GM12878 (cell line): ENCODE results near the gene ADGRV1. TPM values are rescaled to one million over a fixed set of nuclear protein-coding genes. Genes with fewer than 3 reads are reported as not detected.
"Not testable (repeated sequence)": the region's sequence is repeated elsewhere in the genome, so short reads cannot be mapped to it uniquely, and the experiment has no call there.

Experiments used
- ATAC-seq: fragments of 200-7000 bp; cut with Tn5 transposase; 3 replicates; pipeline ENCODE4 v1.9.1; 2020; ENCODE audit warnings: mild to moderate bottlenecking, moderate library complexity
- BruUV-seq: library from RNA; stranded (reverse); fragments of 400-500 nt; replicated peaks from 2 replicates; lab custom pipeline; 2021; lab: Mats Ljungman, UMichigan
- CTCF ChIA-PET: fragments of 300-600 bp; sonication (Branson Sonifier 250); formaldehyde crosslinking; extraction: SDS; loops from one replicate; lab custom pipeline; 2021; ENCODE audit warnings: inconsistent platforms; lab: Yijun Ruan, JAX
- POLR2A ChIA-PET: fragments of 350-600 bp; formaldehyde crosslinking; extraction: SDS; loops from one replicate; lab custom pipeline; 2021; ENCODE audit warnings: inconsistent platforms; lab: Charles Lee
- RAD21 ChIA-PET: fragments of 300-600 bp; sonication (Branson Sonifier 250); formaldehyde crosslinking; loops from one replicate; lab custom pipeline; 2023; ENCODE audit warnings: antibody characterized with exemption; ENCODE audit not compliant: unreplicated experiment; lab: Charles Lee
- SMC1A ChIA-PET: fragments of 300-600 bp; sonication (Branson Sonifier 250); formaldehyde crosslinking; loops from one replicate; lab custom pipeline; 2023; ENCODE audit not compliant: unreplicated experiment, uncharacterized antibody; lab: Charles Lee
- DNase-seq: peaks from one replicate; pipeline ENCODE4 v3.0.0-alpha.2; 2011; ENCODE audit warnings: low read depth, low spot score
- FAIRE-seq: peaks from 3 replicates; lab custom pipeline; 2011; peaks lifted over from hg19 to GRCh38; lab: Jason Lieb, UNC
- H2AFZ ChIP-seq: 2 replicates; pipeline ENCODE4 v1.6.0; 2011; ENCODE audit warnings: low read depth, low read length, control low read depth; ENCODE audit not compliant: control insufficient read depth
- H3K27ac ChIP-seq: 2 replicates; pipeline ENCODE4 v1.5.1; 2011; ENCODE audit warnings: control low read depth; ENCODE audit not compliant: control insufficient read depth, insufficient read depth
- H3K27me3 ChIP-seq, 2 experiments: replicated peaks in 1 of 2; 2 replicates each; pipeline versions ENCODE4 v1.6.0 to v1.6.1; 2011; ENCODE audit warnings: low read length in 1 of 2; ENCODE audit not compliant: control insufficient read depth in 2 of 2, insufficient read depth in 2 of 2
- H3K36me3 ChIP-seq, 2 experiments: 2 replicates each; pipeline ENCODE4 v1.5.1; 2011; ENCODE audit warnings: low read length in 1 of 2; ENCODE audit not compliant: control insufficient read depth in 2 of 2, insufficient read depth in 2 of 2
- H3K4me1 ChIP-seq: 2 replicates; pipeline ENCODE4 v1.6.1; 2011; ENCODE audit warnings: mild to moderate bottlenecking, low read length, moderate library complexity, mixed read lengths; ENCODE audit not compliant: control insufficient read depth, insufficient read depth
- H3K4me2 ChIP-seq: 2 replicates; pipeline ENCODE4 v1.6.0; 2011; ENCODE audit warnings: control low read depth; ENCODE audit not compliant: control insufficient read depth, insufficient read depth
- H3K4me3 ChIP-seq: fragments of 200-600 bp; sonication (generic); 2 replicates; pipeline ENCODE4 v1.5.1; 2016
- H3K79me2 ChIP-seq: 2 replicates; pipeline ENCODE4 v1.6.0; 2011; ENCODE audit warnings: low read length; ENCODE audit not compliant: control insufficient read depth, insufficient read depth
- H3K9ac ChIP-seq: 2 replicates; pipeline ENCODE4 v1.8.0; 2011; ENCODE audit warnings: low read length, control low read depth, mixed read lengths; ENCODE audit not compliant: control insufficient read depth, insufficient read depth
- H3K9me3 ChIP-seq: replicated peaks from 3 replicates; pipeline ENCODE4 v1.5.1; 2011; ENCODE audit warnings: mild to moderate bottlenecking, low read length; ENCODE audit not compliant: control insufficient read depth, insufficient read depth
- H4K20me1 ChIP-seq: 2 replicates; pipeline ENCODE4 v1.6.0; 2011; ENCODE audit not compliant: control insufficient read depth, insufficient read depth
- BCLAF1 ChIP-seq: fragments of 450-650 bp; IDR thresholded peaks from 2 replicates; pipeline ENCODE4 v1.6.1; 2017; ENCODE audit warnings: antibody characterized with exemption, mild to moderate bottlenecking, moderate library complexity
- CHD2 ChIP-seq: IDR thresholded peaks from 2 replicates; pipeline ENCODE4 v1.6.1; 2011; ENCODE audit warnings: low read depth, low read length, improper control_type of control experiment, borderline replicate concordance
- E2F4 ChIP-seq: IDR thresholded peaks from 2 replicates; pipeline ENCODE4 v1.6.1; 2012; ENCODE audit warnings: low read depth, low read length, improper control_type of control experiment
- ELK1 ChIP-seq: IDR thresholded peaks from 2 replicates; pipeline ENCODE4 v1.6.1; 2012; ENCODE audit warnings: low read depth, low read length, improper control_type of control experiment
- FOS ChIP-seq: IDR thresholded peaks from 3 replicates; pipeline ENCODE4 v1.6.1; 2011; ENCODE audit warnings: borderline replicate concordance; ENCODE audit not compliant: insufficient read length; ENCODE audit errors: extremely low read depth
- IRF4 ChIP-seq: IDR thresholded peaks from 2 replicates; pipeline ENCODE4 v1.6.1; 2011; ENCODE audit warnings: low read depth, low read length
- PKNOX1 ChIP-seq: fragments of 450-650 bp; IDR thresholded peaks from 2 replicates; pipeline ENCODE4 v1.6.1; 2016; ENCODE audit warnings: mild to moderate bottlenecking
- SIN3A ChIP-seq: IDR thresholded peaks from 2 replicates; pipeline ENCODE4 v1.6.1; 2012; ENCODE audit warnings: low read depth, low read length, improper control_type of control experiment
- TARDBP ChIP-seq: IDR thresholded peaks from 2 replicates; pipeline ENCODE4 v1.6.1; 2016; ENCODE audit warnings: borderline replicate concordance
- TBL1XR1 ChIP-seq: IDR thresholded peaks from 2 replicates; pipeline ENCODE4 v1.6.1; 2012; ENCODE audit warnings: low read depth, low read length, improper control_type of control experiment
- ZNF217 ChIP-seq: fragments of 450-650 bp; IDR thresholded peaks from 2 replicates; pipeline ENCODE4 v1.6.1; 2017; ENCODE audit warnings: antibody characterized with exemption, mild to moderate bottlenecking
- WGBS: methylation state at CpG from one replicate; pipeline ENCODE4 v1.1.6; 2016; ENCODE audit warnings: low lambda C conversion rate; ENCODE audit not compliant: insufficient replicate concordance, insufficient coverage; ENCODE audit errors: missing lambda C conversion rate; 5-methylcytosine and 5-hydroxymethylcytosine counted together
- in situ Hi-C: fragments of 300-500 bp; cut with MboI; formaldehyde crosslinking; loops from 9 replicates; pipeline ENCODE4 v1.14.3; 2018; ENCODE audit warnings: mixed read lengths
- intact Hi-C: fragments of 100-400 bp; cut with micrococcal nuclease; formaldehyde crosslinking; loops from one replicate; pipeline ENCODE4 v1.14.2; 2022; ENCODE audit not compliant: unreplicated experiment
- polyA plus RNA-seq, 11 experiments: library from polyadenylated mRNA; depleted of rRNA in 4 of 11; unstranded in 6 of 11; stranded (reverse) in 5 of 11; fragments of >200 nt; fragmentation: Nextera tagmentation in 4 of 11; fragmentation: Illumina TruSeq in 1 of 11; extraction: Ambion mirVana in 4 of 11; extraction: Trizol in 1 of 11; gene quantifications; 1 replicate in 1 of 11; 2 replicates in 10 of 11; pipeline versions ENCODE4 v1.2.1 to v1.2.3, GENCODE V29; 2011 to 2016; ENCODE audit warnings: inconsistent platforms in 2 of 11, missing spikeins in 2 of 11, low read depth in 1 of 11
- total RNA-seq, 4 experiments: library from RNA; depleted of rRNA in 3 of 4; stranded (reverse); fragments of >200 nt in 3 of 4; fragmentation: Illumina TruSeq in 1 of 4; extraction: Trizol in 1 of 4; gene quantifications; 2 replicates each; pipeline versions ENCODE4 v1.2.1 to v1.2.3, GENCODE V29; 2013 to 2021

ADGRV1 gene
- total and polyA plus RNA-seq, 10 of the 15 experiments (the other 5 are each of a cell fraction or from before 2014, with no cell fraction given), result 0.04 to 8.1 (median 0.16) TPM; not detected in 1

- RAD21 ChIA-PET, result no interaction called here
- Histone ChIP-seq H3K4me1 (no peaks in the 10 kb centered on the region), H3K79me2 (no peaks in the 10 kb centered on the region), H3K9me3 (no peaks in the 10 kb centered on the region), H4K20me1 (no peaks in the 10 kb centered on the region), H3K27me3 (no peaks in the 10 kb centered on the region), H3K4me2 (no peak overlapping the region), H3K36me3 (no peaks in the 10 kb centered on the region), H3K27ac (no peak overlapping the region), H3K9ac (no peak overlapping the region), H3K4me3 (no peak overlapping the region), H2AFZ (no peak overlapping the region)
- TF ChIP-seq TARDBP (no peak), CHD2 (no peak), FOS (no peak), ZNF217 (no peak), TBL1XR1 (no peak), E2F4 (no peak), IRF4 (no peak), BCLAF1 (no peak), PKNOX1 (no peak), ELK1 (no peak), SIN3A (no peak)
- DNase-seq (no peak), FAIRE-seq (no peak), ATAC-seq (no peak)
- SMC1A ChIA-PET, result interaction anchor here (0.6 kb wide), 1 partner anchor 554 kb away, joined by 3 read pairs; no protein-coding TSS in a partner anchor
- BruUV-seq, result no TSS peak
- WGBS, result 46% methylated on average over 2 of the region's 2 CpGs
- intact Hi-C loops, result no loop called here
- in situ Hi-C loops, result no loop called here
- POLR2A ChIA-PET, result no interaction called here
- CTCF ChIA-PET, result interaction anchor here (1.5 kb wide), 1 partner anchor 10 kb away, joined by 5 read pairs; no protein-coding TSS in a partner anchor
These were observed 362.9 kb downstream of the ADGRV1 start for GRCh38 chr5:90921418-90921973.

GRCh38 chr5:90924222-90924621, 365.6 kb downstream of the ADGRV1 start:
- H3K79me2 ChIP-seq, H3K36me3 ChIP-seq, FAIRE-seq, H3K9ac ChIP-seq, ATAC-seq, H4K20me1 ChIP-seq, H3K4me2 ChIP-seq, BruUV-seq, intact Hi-C loops, in situ Hi-C loops, H3K27ac ChIP-seq, H3K27me3 ChIP-seq, DNase-seq, H2AFZ ChIP-seq, H3K4me1 ChIP-seq, H3K4me3 ChIP-seq, CTCF ChIA-PET, H3K9me3 ChIP-seq, POLR2A ChIA-PET, SMC1A ChIA-PET, RAD21 ChIA-PET: not testable (repeated sequence)
- 41% methylated on average over 2 of the region's 2 CpGs for WGBS
